ENCODE data around the gene MORF4L1.

The MORF4L1 gene

DNA sequence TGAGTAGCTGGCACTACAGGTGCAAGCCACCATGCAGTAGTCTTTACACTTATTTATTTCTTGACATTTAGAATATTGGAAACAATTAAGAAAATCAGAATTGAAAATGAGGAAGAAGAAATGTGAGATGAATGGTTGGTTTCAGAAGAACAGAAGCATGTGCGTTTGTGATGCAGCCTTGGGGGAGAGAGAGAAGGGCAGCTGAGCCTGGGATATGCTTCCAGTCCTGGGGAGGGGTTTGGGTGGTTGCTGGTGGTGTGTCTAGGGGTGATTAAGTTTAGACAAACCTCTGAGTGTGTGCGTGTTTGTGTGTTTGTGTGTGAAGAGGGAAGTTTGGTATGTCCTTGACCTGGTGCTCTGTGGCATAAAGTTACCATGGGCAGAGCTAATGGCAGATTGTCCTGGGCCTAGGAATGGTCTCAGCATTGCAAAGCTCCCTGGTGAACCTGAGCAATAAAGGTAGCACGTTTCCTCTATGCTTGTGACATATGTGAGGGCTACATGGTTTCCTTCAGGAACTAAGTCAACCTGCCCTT lies 36.5 kb downstream of the MORF4L1 start:
- TF ChIP-seq, protein P1, sequence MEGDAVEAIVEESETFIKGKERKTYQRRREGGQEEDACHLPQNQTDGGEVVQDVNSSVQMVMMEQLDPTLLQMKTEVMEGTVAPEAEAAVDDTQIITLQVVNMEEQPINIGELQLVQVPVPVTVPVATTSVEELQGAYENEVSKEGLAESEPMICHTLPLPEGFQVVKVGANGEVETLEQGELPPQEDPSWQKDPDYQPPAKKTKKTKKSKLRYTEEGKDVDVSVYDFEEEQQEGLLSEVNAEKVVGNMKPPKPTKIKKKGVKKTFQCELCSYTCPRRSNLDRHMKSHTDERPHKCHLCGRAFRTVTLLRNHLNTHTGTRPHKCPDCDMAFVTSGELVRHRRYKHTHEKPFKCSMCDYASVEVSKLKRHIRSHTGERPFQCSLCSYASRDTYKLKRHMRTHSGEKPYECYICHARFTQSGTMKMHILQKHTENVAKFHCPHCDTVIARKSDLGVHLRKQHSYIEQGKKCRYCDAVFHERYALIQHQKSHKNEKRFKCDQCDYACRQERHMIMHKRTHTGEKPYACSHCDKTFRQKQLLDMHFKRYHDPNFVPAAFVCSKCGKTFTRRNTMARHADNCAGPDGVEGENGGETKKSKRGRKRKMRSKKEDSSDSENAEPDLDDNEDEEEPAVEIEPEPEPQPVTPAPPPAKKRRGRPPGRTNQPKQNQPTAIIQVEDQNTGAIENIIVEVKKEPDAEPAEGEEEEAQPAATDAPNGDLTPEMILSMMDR (IDR thresholded peaks at IDR 0.05; ENCODE audit: control insufficient read depth, insufficient read depth, low read depth, low read length, missing control alignments) = no peak
- H3K4me3 ChIP-seq (ENCODE audit: control insufficient read depth, low read depth, low read length) = no peak overlapping the region
- no peak for DNase-seq (ENCODE audit: low read depth)

GRCh38 chr15:78909791-78910228 lies 37.1 kb downstream of the MORF4L1 start:
- DNase-seq (ENCODE audit: low read depth) = no peak
- TF ChIP-seq, protein P1 (IDR thresholded peaks at IDR 0.05; ENCODE audit: control insufficient read depth, insufficient read depth, low read depth, low read length, missing control alignments) = peak; percentile 58
- no peak overlapping the region for H3K4me3 ChIP-seq (ENCODE audit: control insufficient read depth, low read depth, low read length)

DNA sequence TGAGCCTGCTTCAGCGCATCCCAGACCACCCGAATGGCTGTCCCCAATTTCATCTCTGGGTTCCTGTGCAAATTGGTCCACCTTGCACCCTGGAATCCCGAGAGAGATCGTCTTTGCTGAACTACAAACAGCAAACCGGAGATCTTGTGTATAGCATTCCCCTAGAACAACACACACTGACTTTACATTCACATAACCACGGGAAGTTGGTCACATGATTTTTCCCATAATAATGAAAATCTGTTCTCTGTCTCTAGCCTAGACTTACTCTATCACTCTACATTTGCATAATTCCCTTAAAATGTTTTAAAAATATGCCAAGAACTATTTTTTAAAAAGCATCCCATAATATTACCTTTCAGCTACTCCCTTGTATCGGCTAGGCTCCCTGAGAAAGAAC lies 37.6 kb downstream of the MORF4L1 start:
- H3K4me3 ChIP-seq (ENCODE audit: control insufficient read depth, low read depth, low read length) = no peak overlapping the region
- DNase-seq (ENCODE audit: low read depth) = no peak
- TF ChIP-seq, protein P1 (IDR thresholded peaks at IDR 0.05; ENCODE audit: control insufficient read depth, insufficient read depth, low read depth, low read length, missing control alignments) = no peak

DNA sequence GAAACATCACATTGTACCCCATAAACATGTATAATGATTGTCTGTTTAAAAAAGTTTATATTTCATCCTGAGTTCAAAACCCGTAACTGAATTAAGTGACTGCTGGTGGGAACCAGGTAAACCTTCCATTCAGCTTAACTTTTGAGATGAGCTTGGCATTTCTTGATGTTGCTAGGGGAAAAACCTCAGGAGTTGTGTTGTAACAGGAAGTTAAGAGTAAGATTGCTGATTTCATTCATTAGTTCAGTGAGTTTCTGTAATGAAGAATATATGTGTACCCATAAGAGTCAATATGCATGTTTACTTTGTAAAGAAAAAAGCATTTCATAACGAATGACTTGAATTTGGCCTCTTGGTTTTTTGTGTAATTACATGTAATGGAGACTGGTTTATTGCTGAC lies 39.6 kb downstream of the MORF4L1 start:
- no peak overlapping the region for H3K4me3 ChIP-seq (ENCODE audit: control insufficient read depth, low read depth, low read length)

DNA sequence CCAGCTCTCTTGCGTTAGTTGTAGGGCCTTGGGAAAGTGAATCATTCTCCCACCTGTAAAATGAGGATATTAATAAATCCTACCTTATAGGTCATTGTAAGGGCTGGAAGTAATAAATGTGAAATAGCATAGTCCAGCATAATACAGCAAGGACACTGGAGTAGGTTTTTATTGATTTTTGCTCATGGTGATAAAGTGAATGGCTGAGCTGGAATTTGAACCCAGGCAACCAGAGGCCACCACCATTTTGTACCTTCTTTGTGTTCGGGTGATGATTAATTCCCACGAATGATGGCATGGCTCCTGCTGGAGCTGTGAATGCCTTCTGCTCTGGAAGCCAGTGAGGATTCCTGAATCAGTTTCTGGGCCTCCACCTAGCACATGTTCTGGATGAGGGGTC lies 40.3 kb downstream of the MORF4L1 start:
- no peak for DNase-seq (ENCODE audit: low read depth)
- H3K4me3 ChIP-seq (ENCODE audit: control insufficient read depth, low read depth, low read length) = no peak overlapping the region
- TF ChIP-seq, protein P1 (IDR thresholded peaks at IDR 0.05; ENCODE audit: control insufficient read depth, insufficient read depth, low read depth, low read length, missing control alignments) = no peak

More for the DNA sequence above, 39.6 kb downstream of the MORF4L1 start:
- TF ChIP-seq, protein P1 (IDR thresholded peaks at IDR 0.05; ENCODE audit: control insufficient read depth, insufficient read depth, low read depth, low read length, missing control alignments) = no peak
- DNase-seq (ENCODE audit: low read depth) = no peak

DNA sequence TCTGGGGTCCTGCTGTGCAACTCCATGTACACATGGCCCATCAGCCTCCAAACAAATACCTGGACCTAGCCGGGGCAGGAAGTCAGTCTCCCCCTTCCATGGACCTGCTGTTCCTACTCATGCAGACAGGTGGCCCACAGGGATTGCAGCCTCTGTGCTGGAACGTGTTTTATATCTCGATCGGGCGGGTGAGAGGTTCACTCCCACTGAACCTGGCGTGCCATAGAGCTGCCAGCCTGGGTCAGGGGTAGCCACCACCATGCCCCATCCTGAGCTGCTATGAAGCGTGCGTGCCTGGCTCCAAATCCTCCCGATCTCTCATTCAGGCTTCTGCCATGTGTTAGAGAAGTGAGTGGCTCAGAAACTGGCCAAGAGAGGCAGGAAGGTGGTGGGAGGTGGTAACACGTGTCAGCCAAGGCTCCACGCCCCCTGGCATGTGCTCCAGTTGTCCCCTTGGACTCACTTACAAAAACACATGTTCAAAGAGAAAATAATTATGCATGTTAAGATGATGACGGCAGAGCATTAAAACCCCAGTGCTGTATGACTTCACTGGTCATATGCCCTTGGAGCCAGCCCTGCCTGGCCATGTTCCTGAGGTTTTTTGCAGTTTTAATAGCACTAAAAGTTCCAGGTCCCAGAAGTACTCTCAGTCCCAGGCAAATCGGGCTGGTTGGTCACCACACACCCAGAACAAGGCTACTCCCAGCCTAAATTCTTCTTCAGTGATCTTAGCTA lies 41.5 kb downstream of the MORF4L1 start:
- DNase-seq (ENCODE audit: low read depth) = no peak
- TF ChIP-seq, protein P1 (IDR thresholded peaks at IDR 0.05; ENCODE audit: control insufficient read depth, insufficient read depth, low read depth, low read length, missing control alignments) = peak; percentile 41
- no peak overlapping the region for H3K4me3 ChIP-seq (ENCODE audit: control insufficient read depth, low read depth, low read length)

All from AG09309 (cell line).